NCI-H748 (cell line): Measurements from ENCODE around the gene AMACR.

Source experiments
- DNase-seq: peaks from one replicate; lab custom pipeline; 2025; ENCODE audit not compliant: unreplicated experiment; lab: John Stamatoyannopoulos, UW

The AMACR gene

GRCh38 chr5:34009610-34010009 is 1.8 kb upstream of the AMACR start:
- no peak for DNase-seq

GRCh38 chr5:34008802-34009201 is 952 bp upstream of the AMACR start:
- no peak for DNase-seq

GRCh38 chr5:34007201-34007620 is 639 bp downstream of the AMACR start:
- DNase-seq = peak; percentile 59

- DNase-seq = no peak
Observed at GRCh38 chr5:34005681-34006080, 2.2 kb downstream of the AMACR start.

GRCh38 chr5:34005211-34005610 is 2.6 kb downstream of the AMACR start:
- no peak for DNase-seq

- no peak for DNase-seq
Observed at GRCh38 chr5:34003941-34004340, 3.9 kb downstream of the AMACR start.

- DNase-seq = no peak
Observed at GRCh38 chr5:34002629-34003328, 5.1 kb downstream of the AMACR start.

GRCh38 chr5:34001241-34001841 is 6.5 kb downstream of the AMACR start:
- peak; percentile 100 for DNase-seq

GRCh38 chr5:33999978-34000377 is 7.9 kb downstream of the AMACR start:
- DNase-seq = no peak

GRCh38 chr5:33997331-33997983 is 10.4 kb downstream of the AMACR start:
- peak; percentile 91 for DNase-seq

GRCh38 chr5:33995865-33996264 is 12.0 kb downstream of the AMACR start:
- no peak for DNase-seq

GRCh38 chr5:33994845-33995244 is 13.0 kb downstream of the AMACR start:
- no peak for DNase-seq

GRCh38 chr5:33992864-33993263 is 15.0 kb downstream of the AMACR start:
- DNase-seq = no peak

- no peak for DNase-seq
Observed at GRCh38 chr5:33985447-33985846, 22.4 kb downstream of the AMACR start.

- DNase-seq = no peak
Observed at GRCh38 chr5:33984671-33985124, 23.2 kb downstream of the AMACR start, which contains the start of gene SLC45A2. Gene SLC45A2, minus strand, starts transcription at chr5:33984693. Its CDS starts 110 bp downstream, at chr5:33984583.

- DNase-seq = no peak
Observed at GRCh38 chr5:33984178-33984577, 23.7 kb downstream of the AMACR start.

GRCh38 chr5:33981408-33982162 is 26.3 kb downstream of the AMACR start:
- no peak for DNase-seq

GRCh38 chr5:33980030-33980429 is 27.8 kb downstream of the AMACR start:
- no peak for DNase-seq

- DNase-seq = no peak
Observed at GRCh38 chr5:33978306-33978705, 29.5 kb downstream of the AMACR start.

- DNase-seq = no peak
Observed at GRCh38 chr5:33976307-33976706, 31.5 kb downstream of the AMACR start.

GRCh38 chr5:33975852-33976251 is 32.0 kb downstream of the AMACR start:
- no peak for DNase-seq
